Activated CD4-positive, alpha-beta T cell treated with anti-CD3 and anti-CD28 coated beads, Interleukin-2, amount 50 U/mL, for 1 hour (primary cell): ENCODE results near the gene MAP2K4.

ENCODE experiments used
- DNase-seq: peaks from one replicate; pipeline ENCODE4 v3.0.0-alpha.2; 2020

MAP2K4 gene

GRCh38 chr17:12178644-12179330 is 158.1 kb downstream of the MAP2K4 start:
- no peak for DNase-seq

GRCh38 chr17:12180644-12181261 is 160.1 kb downstream of the MAP2K4 start:
- no peak for DNase-seq

GRCh38 chr17:12187658-12188057 is 167.0 kb downstream of the MAP2K4 start:
- no peak for DNase-seq

GRCh38 chr17:12193144-12193735 is 172.6 kb downstream of the MAP2K4 start:
- DNase-seq: no peak
